ENCODE measurements around the gene PTCH1.

DNA sequence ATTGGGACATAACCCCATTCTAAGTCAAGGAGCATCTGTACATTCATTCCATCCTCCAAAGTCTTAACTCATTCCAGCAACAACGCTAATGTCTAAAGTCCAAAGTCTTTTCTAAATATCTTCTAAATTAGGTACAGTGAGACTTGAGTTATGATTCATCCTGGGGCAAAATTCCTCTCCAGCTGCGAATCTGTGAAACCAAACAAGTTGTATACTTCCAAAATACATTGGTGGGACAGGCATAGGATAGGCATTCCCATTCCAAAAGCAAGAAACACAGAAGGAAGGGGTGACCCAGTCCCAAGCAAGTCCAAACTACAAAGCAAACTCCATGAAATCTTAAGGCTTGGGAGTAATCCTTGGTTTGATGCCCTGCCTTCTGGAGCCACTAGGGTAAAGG lies 101.6 kb downstream of the PTCH1 start:
- TF ChIP-seq, protein P1, sequence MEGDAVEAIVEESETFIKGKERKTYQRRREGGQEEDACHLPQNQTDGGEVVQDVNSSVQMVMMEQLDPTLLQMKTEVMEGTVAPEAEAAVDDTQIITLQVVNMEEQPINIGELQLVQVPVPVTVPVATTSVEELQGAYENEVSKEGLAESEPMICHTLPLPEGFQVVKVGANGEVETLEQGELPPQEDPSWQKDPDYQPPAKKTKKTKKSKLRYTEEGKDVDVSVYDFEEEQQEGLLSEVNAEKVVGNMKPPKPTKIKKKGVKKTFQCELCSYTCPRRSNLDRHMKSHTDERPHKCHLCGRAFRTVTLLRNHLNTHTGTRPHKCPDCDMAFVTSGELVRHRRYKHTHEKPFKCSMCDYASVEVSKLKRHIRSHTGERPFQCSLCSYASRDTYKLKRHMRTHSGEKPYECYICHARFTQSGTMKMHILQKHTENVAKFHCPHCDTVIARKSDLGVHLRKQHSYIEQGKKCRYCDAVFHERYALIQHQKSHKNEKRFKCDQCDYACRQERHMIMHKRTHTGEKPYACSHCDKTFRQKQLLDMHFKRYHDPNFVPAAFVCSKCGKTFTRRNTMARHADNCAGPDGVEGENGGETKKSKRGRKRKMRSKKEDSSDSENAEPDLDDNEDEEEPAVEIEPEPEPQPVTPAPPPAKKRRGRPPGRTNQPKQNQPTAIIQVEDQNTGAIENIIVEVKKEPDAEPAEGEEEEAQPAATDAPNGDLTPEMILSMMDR (IDR thresholded peaks at IDR 0.05; ENCODE audit: low read depth, low read length, missing input control), result no peak
- TF ChIP-seq, protein P2, sequence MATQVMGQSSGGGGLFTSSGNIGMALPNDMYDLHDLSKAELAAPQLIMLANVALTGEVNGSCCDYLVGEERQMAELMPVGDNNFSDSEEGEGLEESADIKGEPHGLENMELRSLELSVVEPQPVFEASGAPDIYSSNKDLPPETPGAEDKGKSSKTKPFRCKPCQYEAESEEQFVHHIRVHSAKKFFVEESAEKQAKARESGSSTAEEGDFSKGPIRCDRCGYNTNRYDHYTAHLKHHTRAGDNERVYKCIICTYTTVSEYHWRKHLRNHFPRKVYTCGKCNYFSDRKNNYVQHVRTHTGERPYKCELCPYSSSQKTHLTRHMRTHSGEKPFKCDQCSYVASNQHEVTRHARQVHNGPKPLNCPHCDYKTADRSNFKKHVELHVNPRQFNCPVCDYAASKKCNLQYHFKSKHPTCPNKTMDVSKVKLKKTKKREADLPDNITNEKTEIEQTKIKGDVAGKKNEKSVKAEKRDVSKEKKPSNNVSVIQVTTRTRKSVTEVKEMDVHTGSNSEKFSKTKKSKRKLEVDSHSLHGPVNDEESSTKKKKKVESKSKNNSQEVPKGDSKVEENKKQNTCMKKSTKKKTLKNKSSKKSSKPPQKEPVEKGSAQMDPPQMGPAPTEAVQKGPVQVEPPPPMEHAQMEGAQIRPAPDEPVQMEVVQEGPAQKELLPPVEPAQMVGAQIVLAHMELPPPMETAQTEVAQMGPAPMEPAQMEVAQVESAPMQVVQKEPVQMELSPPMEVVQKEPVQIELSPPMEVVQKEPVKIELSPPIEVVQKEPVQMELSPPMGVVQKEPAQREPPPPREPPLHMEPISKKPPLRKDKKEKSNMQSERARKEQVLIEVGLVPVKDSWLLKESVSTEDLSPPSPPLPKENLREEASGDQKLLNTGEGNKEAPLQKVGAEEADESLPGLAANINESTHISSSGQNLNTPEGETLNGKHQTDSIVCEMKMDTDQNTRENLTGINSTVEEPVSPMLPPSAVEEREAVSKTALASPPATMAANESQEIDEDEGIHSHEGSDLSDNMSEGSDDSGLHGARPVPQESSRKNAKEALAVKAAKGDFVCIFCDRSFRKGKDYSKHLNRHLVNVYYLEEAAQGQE (IDR thresholded peaks at IDR 0.05), result no peak
- TF ChIP-seq RXRA (IDR thresholded peaks at IDR 0.05) (no peak), TAF1 (conservative IDR thresholded peaks at IDR 0.05) (no peak), SP1 (IDR thresholded peaks at IDR 0.05) (no peak), JUND (IDR thresholded peaks at IDR 0.05) (no peak), RAD21 (IDR thresholded peaks at IDR 0.05) (no peak), GABPA (IDR thresholded peaks at IDR 0.05 in 1 of 2, conservative IDR thresholded peaks at IDR 0.05 in 1 of 2) (no peak), YY1 (IDR thresholded peaks at IDR 0.05) (no peak), FOXA1 (IDR thresholded peaks at IDR 0.05) (no peak), NR2F2 (IDR thresholded peaks at IDR 0.05) (no peak)
- TF ChIP-seq, protein P3, sequence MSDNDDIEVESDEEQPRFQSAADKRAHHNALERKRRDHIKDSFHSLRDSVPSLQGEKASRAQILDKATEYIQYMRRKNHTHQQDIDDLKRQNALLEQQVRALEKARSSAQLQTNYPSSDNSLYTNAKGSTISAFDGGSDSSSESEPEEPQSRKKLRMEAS (IDR thresholded peaks at IDR 0.05), result no peak
- TF ChIP-seq, protein P4, sequence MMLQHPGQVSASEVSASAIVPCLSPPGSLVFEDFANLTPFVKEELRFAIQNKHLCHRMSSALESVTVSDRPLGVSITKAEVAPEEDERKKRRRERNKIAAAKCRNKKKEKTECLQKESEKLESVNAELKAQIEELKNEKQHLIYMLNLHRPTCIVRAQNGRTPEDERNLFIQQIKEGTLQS (IDR thresholded peaks at IDR 0.05), result no peak
- TF ChIP-seq, protein P5, sequence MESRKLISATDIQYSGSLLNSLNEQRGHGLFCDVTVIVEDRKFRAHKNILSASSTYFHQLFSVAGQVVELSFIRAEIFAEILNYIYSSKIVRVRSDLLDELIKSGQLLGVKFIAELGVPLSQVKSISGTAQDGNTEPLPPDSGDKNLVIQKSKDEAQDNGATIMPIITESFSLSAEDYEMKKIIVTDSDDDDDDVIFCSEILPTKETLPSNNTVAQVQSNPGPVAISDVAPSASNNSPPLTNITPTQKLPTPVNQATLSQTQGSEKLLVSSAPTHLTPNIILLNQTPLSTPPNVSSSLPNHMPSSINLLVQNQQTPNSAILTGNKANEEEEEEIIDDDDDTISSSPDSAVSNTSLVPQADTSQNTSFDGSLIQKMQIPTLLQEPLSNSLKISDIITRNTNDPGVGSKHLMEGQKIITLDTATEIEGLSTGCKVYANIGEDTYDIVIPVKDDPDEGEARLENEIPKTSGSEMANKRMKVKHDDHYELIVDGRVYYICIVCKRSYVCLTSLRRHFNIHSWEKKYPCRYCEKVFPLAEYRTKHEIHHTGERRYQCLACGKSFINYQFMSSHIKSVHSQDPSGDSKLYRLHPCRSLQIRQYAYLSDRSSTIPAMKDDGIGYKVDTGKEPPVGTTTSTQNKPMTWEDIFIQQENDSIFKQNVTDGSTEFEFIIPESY (IDR thresholded peaks at IDR 0.05), result no peak
